ENCODE data around the gene PKN1. TPM values are rescaled to one million over a fixed set of nuclear protein-coding genes. Genes with fewer than 3 reads are reported as not detected.

The PKN1 gene
- polyA plus RNA-seq, 1 donor (not counting 4 experiments of a cell fraction or from before 2014, with no cell fraction given) = 0.62 TPM

- Histone ChIP-seq H2AFZ (ENCODE audit: control insufficient read depth, low read length) (no peak overlapping the region), H3K9ac (ENCODE audit: control insufficient read depth, extremely low read depth, insufficient read depth, low read length) (no peak overlapping the region), H3K9me1 (ENCODE audit: control insufficient read depth, extremely low read depth, insufficient read depth, low read length) (no peaks in the 10 kb centered on the region), H3K4me2 (ENCODE audit: control insufficient read depth, extremely low read depth, insufficient read depth, low read depth, low read length) (no peak overlapping the region), H3K9me3 (ENCODE audit: control insufficient read depth, low read depth, low read length) (no peaks in the 10 kb centered on the region), H4K20me1 (ENCODE audit: control insufficient read depth, extremely low read depth, insufficient read depth, low read length) (peaks cover 5% of the 10 kb centered on the region), H3K27me3 (ENCODE audit: control insufficient read depth, extremely low read depth, insufficient read depth, low read length) (peaks cover 6% of the 10 kb centered on the region), H3K4me3 (ENCODE audit: control insufficient read depth in 2 of 3, extremely low read depth in 1 of 3, insufficient read depth in 2 of 3, low read depth in 1 of 3, low read length in 3 of 3) (no peak overlapping the region), H3K36me3 (ENCODE audit: control insufficient read depth in 2 of 2, extremely low read depth in 1 of 2, insufficient read depth in 2 of 2, low read length in 2 of 2) (peaks cover 27 to 41% of the 10 kb centered on the region in 2 experiments), H3K4me1 (ENCODE audit: control insufficient read depth, extremely low read depth, insufficient read depth, low read length) (peaks cover 26% of the 10 kb centered on the region), H3K79me2 (ENCODE audit: control insufficient read depth, insufficient read depth, low read length) (peaks cover 9% of the 10 kb centered on the region), H3K27ac (ENCODE audit: control insufficient read depth, insufficient read depth, low read length) (no peak overlapping the region)
- FAIRE-seq (no peak), DNase-seq (ENCODE audit: low read depth, low spot score) (no peak)
- TF ChIP-seq EZH2 (IDR thresholded peaks at IDR 0.05; ENCODE audit: low read length) (no peak), CTCF (optimal IDR thresholded peaks at IDR 0.05 in 1 of 3, IDR thresholded peaks at IDR 0.05 in 1 of 3, conservative IDR thresholded peaks at IDR 0.05 in 1 of 3; ENCODE audit: extremely low read depth in 1 of 3, insufficient read depth in 2 of 3, low read length in 3 of 3) (no peak)
- dilution Hi-C loops (cut with MboI; ENCODE audit: extremely low pct_ligation_motif_present, low sequenced_read_pairs) = no loop called here
These were observed 44.5 kb downstream of the PKN1 start for GRCh38 chr19:14477418-14478112.

- no peaks in the 10 kb centered on the region for H3K9me1 ChIP-seq (ENCODE audit: control insufficient read depth, extremely low read depth, insufficient read depth, low read length)
- peaks cover 9% of the 10 kb centered on the region for H3K79me2 ChIP-seq (ENCODE audit: control insufficient read depth, insufficient read depth, low read length)
- dilution Hi-C loops (cut with MboI; ENCODE audit: extremely low pct_ligation_motif_present, low sequenced_read_pairs) = no loop called here
- peaks cover 27 to 41% of the 10 kb centered on the region in 2 experiments for H3K36me3 ChIP-seq (ENCODE audit: control insufficient read depth in 2 of 2, extremely low read depth in 1 of 2, insufficient read depth in 2 of 2, low read length in 2 of 2)
- no peak overlapping the region for H3K9ac ChIP-seq (ENCODE audit: control insufficient read depth, extremely low read depth, insufficient read depth, low read length)
- TF ChIP-seq CTCF (optimal IDR thresholded peaks at IDR 0.05 in 1 of 3, IDR thresholded peaks at IDR 0.05 in 1 of 3, conservative IDR thresholded peaks at IDR 0.05 in 1 of 3; ENCODE audit: extremely low read depth in 1 of 3, insufficient read depth in 2 of 3, low read length in 3 of 3) (no peak), EZH2 (IDR thresholded peaks at IDR 0.05; ENCODE audit: low read length) (no peak)
- H3K9me3 ChIP-seq (ENCODE audit: control insufficient read depth, low read depth, low read length) = no peaks in the 10 kb centered on the region
- H3K27me3 ChIP-seq (ENCODE audit: control insufficient read depth, extremely low read depth, insufficient read depth, low read length) = peaks cover 3% of the 10 kb centered on the region
- H3K27ac ChIP-seq (ENCODE audit: control insufficient read depth, insufficient read depth, low read length) = no peak overlapping the region
- H3K4me3 ChIP-seq (ENCODE audit: control insufficient read depth in 2 of 3, extremely low read depth in 1 of 3, insufficient read depth in 2 of 3, low read depth in 1 of 3, low read length in 3 of 3) = no peak overlapping the region
- H3K4me2 ChIP-seq (ENCODE audit: control insufficient read depth, extremely low read depth, insufficient read depth, low read depth, low read length) = no peak overlapping the region
- FAIRE-seq (no peak), DNase-seq (ENCODE audit: low read depth, low spot score) (no peak)
- H4K20me1 ChIP-seq (ENCODE audit: control insufficient read depth, extremely low read depth, insufficient read depth, low read length) = peaks cover 5% of the 10 kb centered on the region
- H2AFZ ChIP-seq (ENCODE audit: control insufficient read depth, low read length) = no peak overlapping the region
- peaks cover 26% of the 10 kb centered on the region for H3K4me1 ChIP-seq (ENCODE audit: control insufficient read depth, extremely low read depth, insufficient read depth, low read length)
These were observed 45.0 kb downstream of the PKN1 start for GRCh38 chr19:14478113-14478545.
